ENCODE measurements around the gene BEND7.
A peak's percentile ranks its signal among the peaks of the same experiment; 100 is the strongest.

GRCh38 chr10:13485623-13486022, 43.2 kb downstream of the BEND7 start:
- TF ChIP-seq ATF2 (CRISPR knock-in tag; IDR thresholded peaks at IDR 0.05) (no peak), CTCF (IDR thresholded peaks at IDR 0.05 in 2 of 3, conservative IDR thresholded peaks at IDR 0.05 in 1 of 3; ENCODE audit: insufficient read depth in 2 of 3, low read depth in 1 of 3, low read length in 3 of 3) (peak in 2 of 3 experiments; percentile 35 to 49; a peak in 3 of 6 replicates), SAFB2 (IDR thresholded peaks at IDR 0.05; ENCODE audit: borderline replicate concordance, low read depth, low read length, severe bottlenecking) (no peak), POLR2B (IDR thresholded peaks at IDR 0.05; ENCODE audit: low read depth, partially characterized antibody) (no peak), HCFC1 (IDR thresholded peaks at IDR 0.05; ENCODE audit: low read depth, low read length) (no peak), MLLT1 (IDR thresholded peaks at IDR 0.05) (no peak), NBN (IDR thresholded peaks at IDR 0.05; ENCODE audit: low read depth) (no peak), RERE (CRISPR knock-in tag; IDR thresholded peaks at IDR 0.05; ENCODE audit: borderline replicate concordance) (no peak), POLR2AphosphoS5 (IDR thresholded peaks at IDR 0.05; ENCODE audit: control insufficient read depth, insufficient read depth, low read depth, low read length) (no peak), ZNF766 (CRISPR knock-in tag; conservative IDR thresholded peaks at IDR 0.05) (no peak), ZNF740 (CRISPR knock-in tag; IDR thresholded peaks at IDR 0.05) (no peak), ZNF740 (tag; IDR thresholded peaks at IDR 0.05) (no peak), ZNF324 (CRISPR knock-in tag; IDR thresholded peaks at IDR 0.05) (no peak), USF1 (CRISPR knock-in tag; IDR thresholded peaks at IDR 0.05) (no peak)

Measured in K562 (cell line).